Camera-type eye (tissue), 1 donor: Measurements from ENCODE around the gene DCUN1D1. TPM values are rescaled to one million over a fixed set of nuclear protein-coding genes. Genes with fewer than 3 reads are reported as not detected.

Experiments
- total RNA-seq: library from RNA; depleted of rRNA; stranded (reverse); fragments of >200 nt; gene quantifications from one replicate; pipeline ENCODE4 v1.2.3, GENCODE V29; 2014

The DCUN1D1 gene
- 58.7 TPM for total RNA-seq

DNA sequence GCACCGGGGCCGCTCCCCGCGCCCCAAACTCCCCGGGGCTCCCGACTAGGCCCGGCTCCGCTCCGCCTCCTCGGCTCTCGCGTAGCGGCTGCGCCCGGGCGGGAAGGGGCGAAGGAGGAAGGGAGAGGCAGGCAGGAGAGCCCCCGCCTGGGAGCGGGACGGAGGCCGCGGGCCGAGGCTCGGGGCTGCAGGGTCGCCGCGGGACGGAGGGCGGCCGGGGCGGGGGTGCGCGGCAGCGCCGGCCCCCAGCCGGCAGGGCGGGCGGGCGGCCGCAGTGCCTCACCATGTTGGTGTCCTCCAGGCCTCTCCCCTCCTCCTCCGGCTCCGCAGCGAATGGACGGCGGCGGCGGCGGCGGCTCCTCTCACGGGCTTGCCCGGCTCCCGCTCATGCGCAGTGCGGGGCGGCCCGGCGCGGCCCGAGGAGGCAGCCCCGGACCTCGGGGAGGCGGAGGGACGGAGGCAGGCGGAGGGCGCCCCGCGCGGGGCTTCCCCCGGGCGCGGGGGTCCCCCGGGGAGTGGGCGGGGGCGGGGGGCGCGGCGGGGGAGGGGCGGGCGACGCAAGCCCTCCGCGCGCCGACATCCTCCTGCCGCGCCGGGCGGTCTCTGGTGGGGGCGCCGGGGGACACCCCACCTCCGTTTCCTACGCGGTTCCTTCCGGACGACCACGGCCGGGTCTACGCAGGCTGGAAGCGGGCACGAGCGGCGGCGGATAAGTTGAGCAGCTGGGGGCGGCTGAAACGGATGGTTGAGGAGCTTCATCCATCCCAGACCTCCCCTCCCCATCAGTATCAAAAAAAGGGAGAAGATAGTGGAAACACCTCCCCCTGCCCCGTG lies at the start of gene DCUN1D1:
Gene DCUN1D1 (minus strand): TSS at position 335 of the 834 bp plus-strand sequence. CDS start 49 bp downstream, at position 286.

Other genes starting within 250 kb of the DCUN1D1 start
- 110 TPM for gene ATP11B, start 187.0 kb downstream of the DCUN1D1 start, total RNA-seq
- gene MCCC1, start 119.0 kb upstream of the DCUN1D1 start, total RNA-seq: 45.6 TPM
- gene LAMP3, start 182.2 kb upstream of the DCUN1D1 start, total RNA-seq: 0.22 TPM